H1 (cell line): ENCODE measurements around the gene NR5A1. TPM values are rescaled to one million over a fixed set of nuclear protein-coding genes. Genes with fewer than 3 reads are reported as not detected.

ENCODE experiments used
- CTCF ChIA-PET: fragments of 300-600 bp; sonication (Branson Sonifier 250); formaldehyde crosslinking; loops from one replicate; lab custom pipeline; 2021; ENCODE audit not compliant: partially characterized antibody; lab: Charles Lee
- POLR2A ChIA-PET: fragments of 300-600 bp; sonication (Branson Sonifier 250); formaldehyde crosslinking; loops from one replicate; lab custom pipeline; 2021; ENCODE audit warnings: inconsistent platforms; ENCODE audit not compliant: partially characterized antibody; lab: Charles Lee
- DNase-seq, 2 experiments: peaks; one replicate each; pipeline versions ENCODE4 v3.0.0 to v3.0.0-alpha.2; 2010 to 2022; ENCODE audit warnings: low spot score in 2 of 2, low read depth in 1 of 2, mixed read lengths in 1 of 2
- FAIRE-seq: peaks from 2 replicates; lab custom pipeline; 2011; peaks lifted over from hg19 to GRCh38; lab: Jason Lieb, UNC
- H2AFZ ChIP-seq: 2 replicates; pipeline ENCODE4 v1.8.1; 2012; ENCODE audit warnings: low read length, inconsistent platforms
- H2AK5ac ChIP-seq: 2 replicates; pipeline ENCODE4 v1.6.1; 2013; ENCODE audit warnings: low read depth, low read length
- H2BK120ac ChIP-seq: replicated peaks from 2 replicates; pipeline ENCODE3; 2013; ENCODE audit warnings: low read depth, low read length, inconsistent platforms
- H2BK12ac ChIP-seq: 2 replicates; pipeline ENCODE4 v1.6.1; 2013; ENCODE audit warnings: low read depth, low read length
- H2BK15ac ChIP-seq: 2 replicates; pipeline ENCODE4 v1.6.1; 2013; ENCODE audit warnings: low read length
- H2BK20ac ChIP-seq: 2 replicates; pipeline ENCODE4 v1.6.1; 2013; ENCODE audit warnings: low read length
- H2BK5ac ChIP-seq: 2 replicates; pipeline ENCODE4 v1.6.1; 2013; ENCODE audit warnings: low read depth, low read length
- H3K14ac ChIP-seq: 2 replicates; pipeline ENCODE4 v1.6.1; 2013; ENCODE audit warnings: inconsistent platforms; ENCODE audit not compliant: insufficient read length
- H3K18ac ChIP-seq: 2 replicates; pipeline ENCODE4 v1.6.1; 2013; ENCODE audit warnings: low read length; ENCODE audit errors: extremely low read depth
- H3K23ac ChIP-seq: 2 replicates; pipeline ENCODE4 v1.6.1; 2013; ENCODE audit warnings: inconsistent platforms; ENCODE audit not compliant: insufficient read length
- H3K23me2 ChIP-seq: 2 replicates; pipeline ENCODE4 v1.6.1; 2013; ENCODE audit warnings: low read depth, low read length
- H3K27ac ChIP-seq: 2 replicates; pipeline ENCODE4 v1.6.1; 2011; ENCODE audit warnings: low read depth, low read length, inconsistent platforms
- H3K27me3 ChIP-seq, 4 experiments: replicated peaks in 1 of 4; 1 replicate in 1 of 4; 2 replicates in 3 of 4; pipeline versions ENCODE4 v1.6.1 to v1.8.1; 2011 to 2013; ENCODE audit warnings: low read length in 3 of 4, mild to moderate bottlenecking in 3 of 4, inconsistent platforms in 2 of 4, mixed read lengths in 2 of 4, moderate library complexity in 1 of 4; ENCODE audit not compliant: control insufficient read depth in 3 of 4, insufficient read depth in 3 of 4; ENCODE audit errors: extremely low read depth in 1 of 4
- H3K36me3 ChIP-seq, 4 experiments: 2 replicates each; pipeline versions ENCODE4 v1.6.1 to v1.8.1; 2011 to 2013; ENCODE audit warnings: mild to moderate bottlenecking in 4 of 4, low read length in 3 of 4, moderate library complexity in 2 of 4, control low read depth in 1 of 4, inconsistent platforms in 1 of 4; ENCODE audit not compliant: insufficient read depth in 4 of 4, control insufficient read depth in 2 of 4
- H3K4ac ChIP-seq: replicated peaks from 2 replicates; pipeline ENCODE3; 2013; ENCODE audit warnings: low read length, low read depth, mixed read lengths, inconsistent platforms; ENCODE audit not compliant: insufficient read length
- H3K4me1 ChIP-seq, 4 experiments: replicated peaks in 1 of 4; 1 replicate in 1 of 4; 2 replicates in 3 of 4; pipeline versions ENCODE4 v1.6.1 to v1.8.1; 2011 to 2013; ENCODE audit warnings: low read length in 3 of 4, inconsistent platforms in 2 of 4, mixed read lengths in 1 of 4; ENCODE audit not compliant: insufficient read depth in 4 of 4, control insufficient read depth in 3 of 4
- H3K4me2 ChIP-seq, 2 experiments: 2 replicates each; pipeline versions ENCODE4 v1.6.1 to v1.8.1; 2011 to 2013; ENCODE audit warnings: low read depth in 2 of 2, low read length in 2 of 2, control low read depth in 1 of 2, inconsistent platforms in 1 of 2, mild to moderate bottlenecking in 1 of 2; ENCODE audit not compliant: insufficient read depth in 1 of 2
- H3K4me3 ChIP-seq, 4 experiments: fragments of 200-600, 300-600 bp in 1 of 4; sonication (generic), shearing (Covaris generic), sonication (Bioruptor Twin) in 1 of 4; 2 replicates each; pipeline versions ENCODE4 v1.5.1 to v1.8.1; 2011 to 2016; ENCODE audit warnings: low read length in 4 of 4, low read depth in 3 of 4, control low read depth in 2 of 4, inconsistent platforms in 2 of 4, mild to moderate bottlenecking in 2 of 4, mixed read lengths in 1 of 4, moderate library complexity in 1 of 4; ENCODE audit not compliant: insufficient read depth in 2 of 4; ENCODE audit errors: extremely low read depth in 1 of 4
- H3K56ac ChIP-seq: replicated peaks from 2 replicates; pipeline ENCODE3; 2013; ENCODE audit warnings: low read depth, mild to moderate bottlenecking, mixed read lengths, low read length, inconsistent platforms; ENCODE audit not compliant: insufficient read length
- H3K79me1 ChIP-seq: 2 replicates; pipeline ENCODE4 v1.6.1; 2013; ENCODE audit warnings: low read depth, low read length, control low read depth
- H3K79me2 ChIP-seq, 2 experiments: 2 replicates each; pipeline versions ENCODE4 v1.6.1 to v1.8.1; 2012 to 2013; ENCODE audit warnings: low read length in 2 of 2, mild to moderate bottlenecking in 2 of 2, inconsistent platforms in 1 of 2; ENCODE audit not compliant: insufficient read depth in 2 of 2, control insufficient read depth in 1 of 2
- H3K9ac ChIP-seq, 4 experiments: replicated peaks in 1 of 4; 1 replicate in 1 of 4; 2 replicates in 3 of 4; pipeline versions ENCODE4 v1.6.1 to v1.8.1; 2011 to 2013; ENCODE audit warnings: low read depth in 3 of 4, low read length in 3 of 4, control low read depth in 2 of 4, mild to moderate bottlenecking in 2 of 4, moderate library complexity in 2 of 4, inconsistent platforms in 1 of 4; ENCODE audit errors: extremely low read depth in 1 of 4
- H3K9me3 ChIP-seq, 2 experiments: 2 replicates each; pipeline versions ENCODE4 v1.6.1 to v1.8.1; 2012 to 2013; ENCODE audit warnings: mild to moderate bottlenecking in 2 of 2, moderate library complexity in 2 of 2, control low read depth in 1 of 2, inconsistent platforms in 1 of 2, low read depth in 1 of 2, low read length in 1 of 2, mixed read lengths in 1 of 2; ENCODE audit not compliant: insufficient read depth in 2 of 2
- H4K20me1 ChIP-seq, 2 experiments: replicated peaks in 1 of 2; 2 replicates each; pipeline versions ENCODE3 to v1.8.1; 2011 to 2013; ENCODE audit warnings: inconsistent platforms in 2 of 2, low read length in 2 of 2, mild to moderate bottlenecking in 1 of 2; ENCODE audit not compliant: insufficient read depth in 2 of 2, control insufficient read depth in 1 of 2
- H4K5ac ChIP-seq: 2 replicates; pipeline ENCODE4 v1.6.1; 2013; ENCODE audit warnings: low read length, low read depth, mixed read lengths, inconsistent platforms; ENCODE audit not compliant: insufficient read length
- H4K8ac ChIP-seq: 2 replicates; pipeline ENCODE4 v1.8.0; 2013; ENCODE audit warnings: mild to moderate bottlenecking, moderate library complexity, low read length, inconsistent platforms; ENCODE audit not compliant: insufficient read depth; ENCODE audit errors: extremely low read depth
- H4K91ac ChIP-seq: replicated peaks from 2 replicates; pipeline ENCODE3; 2013; ENCODE audit warnings: low read length, mixed read lengths, inconsistent platforms; ENCODE audit not compliant: insufficient read length
- ASH2L ChIP-seq: fragments of 200-600, 300-600 bp; sonication (generic); IDR thresholded peaks from one replicate; pipeline ENCODE4 v1.7.1; 2017; ENCODE audit warnings: low read length
- CREB1 ChIP-seq: IDR thresholded peaks from 2 replicates; pipeline ENCODE4 v1.6.1; 2012; ENCODE audit warnings: inconsistent platforms
- CTBP2 ChIP-seq: IDR thresholded peaks from 2 replicates; pipeline ENCODE4 v1.7.0; 2011; ENCODE audit warnings: borderline replicate concordance, mild to moderate bottlenecking, moderate library complexity, mixed read lengths, low read length; ENCODE audit not compliant: insufficient read depth, insufficient read length
- EZH2 ChIP-seq: fragments of 200-600 bp; sonication (generic); IDR thresholded peaks from 2 replicates; pipeline ENCODE4 v1.7.1; 2012; ENCODE audit warnings: low read depth, mild to moderate bottlenecking, moderate library complexity, low read length, inconsistent platforms; ENCODE audit not compliant: severe bottlenecking
- GABPA ChIP-seq: IDR thresholded peaks from 2 replicates; pipeline ENCODE4 v1.6.1; 2011; ENCODE audit warnings: mild to moderate bottlenecking, low read length, moderate library complexity, borderline replicate concordance; ENCODE audit not compliant: insufficient read depth
- KDM4A ChIP-seq: IDR thresholded peaks from one replicate; pipeline ENCODE4 v1.7.1; 2012; ENCODE audit warnings: low read depth, mild to moderate bottlenecking, moderate library complexity, low read length, inconsistent platforms; ENCODE audit not compliant: severe bottlenecking
- KDM5A ChIP-seq: fragments of 200-600 bp; IDR thresholded peaks from 2 replicates; pipeline ENCODE4 v1.7.1; 2012; ENCODE audit warnings: mild to moderate bottlenecking, low read length, inconsistent platforms, mixed read lengths
- RFX5 ChIP-seq: IDR thresholded peaks from 2 replicates; pipeline ENCODE4 v1.6.1; 2011; ENCODE audit warnings: low read depth, low read length, improper control_type of control experiment, borderline replicate concordance
- SIRT6 ChIP-seq: IDR thresholded peaks from one replicate; pipeline ENCODE4 v1.7.1; 2012; ENCODE audit warnings: low read length, inconsistent platforms
- SP4 ChIP-seq: IDR thresholded peaks from 2 replicates; pipeline ENCODE4 v1.6.1; 2012; ENCODE audit warnings: low read length, inconsistent platforms
- TEAD4 ChIP-seq: IDR thresholded peaks from 2 replicates; pipeline ENCODE4 v1.6.1; 2012; ENCODE audit warnings: low read depth, low read length, inconsistent platforms, mixed read lengths
- WGBS, 2 experiments: shearing (Covaris generic) in 1 of 2; methylation state at CpG; one replicate each; pipeline versions ENCODE4 v1.1.6 to v1.1.7; 2013 to 2015; ENCODE audit warnings: low lambda C conversion rate in 2 of 2, mixed read lengths in 2 of 2, inconsistent platforms in 1 of 2, low coverage in 1 of 2, missing lambda C conversion rate in 1 of 2; ENCODE audit not compliant: insufficient replicate concordance in 2 of 2, insufficient coverage in 1 of 2, insufficient read length in 1 of 2; ENCODE audit errors: extremely low coverage in 1 of 2, missing lambda C conversion rate in 1 of 2; 5-methylcytosine and 5-hydroxymethylcytosine counted together
- polyA plus RNA-seq, 7 experiments: library from polyadenylated mRNA; depleted of rRNA in 3 of 7; stranded (reverse) in 5 of 7; unstranded in 2 of 7; fragments of >200 nt in 5 of 7; fragments of 200-250 nt in 2 of 7; gene quantifications; 1 replicate in 5 of 7; 2 replicates in 1 of 7; 4 replicates in 1 of 7; pipeline versions ENCODE4 v1.2.1 to v1.2.3, GENCODE V29; 2011 to 2013; ENCODE audit warnings: missing spikeins in 2 of 7, mixed read lengths in 2 of 7
- total RNA-seq: library from RNA; stranded (reverse); fragmentation: NEBNext Ultra II Directional; extraction: Animal tissue kit (Norgen Biotek cat#: 25700); gene quantifications from 2 replicates; pipeline ENCODE4 v1.2.1, GENCODE V29; 2021
- TF ChIP-seq, protein P1 (sequence below): IDR thresholded peaks from 2 replicates; pipeline ENCODE4 v1.6.1; 2012; ENCODE audit warnings: inconsistent platforms

NR5A1 gene
- total and polyA plus RNA-seq, 2 of the 8 experiments (the other 6 are each of a cell fraction or from before 2014, with no cell fraction given), result 0.29 to 0.58 TPM

DNA sequence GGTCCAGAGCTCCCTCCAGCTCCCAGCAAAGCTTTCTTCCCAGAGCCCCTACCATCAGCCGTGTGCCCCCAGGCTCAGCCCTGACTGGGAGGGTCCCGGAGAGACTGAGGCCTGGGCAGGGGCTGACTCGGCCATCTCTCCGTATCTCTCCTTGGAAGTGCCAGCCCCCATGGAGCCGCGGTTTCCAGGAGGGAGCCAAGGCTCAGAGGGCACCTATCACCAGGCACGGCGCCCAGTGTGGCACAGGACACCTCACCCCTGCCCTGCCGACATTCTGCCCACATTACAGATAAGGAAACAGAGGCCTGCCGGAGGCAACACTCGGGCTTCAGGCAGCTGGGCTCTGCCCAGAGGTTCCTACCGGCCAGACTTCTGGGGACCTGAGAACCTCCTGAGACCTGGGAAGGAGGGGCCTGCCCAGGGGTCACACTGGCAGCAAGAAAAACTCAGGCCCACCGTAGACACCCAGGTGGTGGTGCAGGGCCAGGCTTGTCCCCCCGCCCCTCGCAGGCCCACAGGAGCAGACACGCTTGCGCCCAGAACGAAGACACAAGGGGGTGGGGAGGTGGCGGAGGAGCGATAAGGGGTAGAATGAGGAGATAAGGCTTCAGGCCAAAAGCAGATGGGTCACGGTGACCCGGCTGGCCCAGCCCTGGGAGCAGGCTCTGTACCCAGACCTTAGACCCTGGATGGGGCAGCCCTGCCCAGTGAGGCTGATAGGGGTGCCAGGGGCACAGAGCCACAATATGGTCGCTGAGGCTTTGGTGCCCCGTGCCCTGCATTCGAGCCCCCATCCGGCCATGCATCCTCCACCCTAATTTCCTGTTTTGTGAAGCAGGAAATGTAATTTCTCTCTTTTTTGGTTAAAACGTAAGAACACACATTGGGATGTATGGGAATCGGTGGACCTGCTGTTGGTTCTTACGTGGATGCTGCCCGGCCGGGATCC is 11.8 kb downstream of the NR5A1 start:
- Histone ChIP-seq H3K14ac (no peak overlapping the region), H2BK20ac (no peak overlapping the region), H3K23ac (no peak overlapping the region), H3K56ac (no peak overlapping the region), H3K18ac (no peak overlapping the region; the same call in 1 of the 2 replicates), H3K4me1 (no peaks in the 10 kb centered on the region; a peak in 2 of 7 replicates), H3K23me2 (no peaks in the 10 kb centered on the region), H2AK5ac (no peak overlapping the region), H3K9me3 (no peaks in the 10 kb centered on the region), H4K5ac (no peak overlapping the region), H3K79me1 (no peaks in the 10 kb centered on the region), H4K91ac (no peak overlapping the region), H2BK5ac (no peak overlapping the region), H3K27ac (no peak overlapping the region), H4K20me1 (peaks cover 0 to 2% of the 10 kb centered on the region in 2 experiments), H2BK15ac (no peak overlapping the region), H3K9ac (no peak overlapping the region), H2BK120ac (no peak overlapping the region), H3K4me2 (no peak overlapping the region), H3K4me3 (no peak overlapping the region), H3K79me2 (no peaks in the 10 kb centered on the region), H2BK12ac (no peak overlapping the region), H3K36me3 (no peaks in the 10 kb centered on the region), H4K8ac (no peak overlapping the region), H3K4ac (no peak overlapping the region), H3K27me3 (no peaks in the 10 kb centered on the region; a peak in 4 of 7 replicates), H2AFZ (no peak overlapping the region)
- 93% methylated on average over 31 of the region's 31 CpGs; no CpG with 5 or more reads in 1 of the 2 experiments for WGBS, 2 experiments
- DNase-seq (no peak), FAIRE-seq (no peak)
- POLR2A ChIA-PET, result no interaction called here
- CTCF ChIA-PET, result interaction anchor here (0.9 to 2.3 kb wide), 7 partner anchors 10 to 216 kb away, joined by 3 to 9 read pairs (median 6); no protein-coding TSS in a partner anchor
- TF ChIP-seq KDM5A, result no peak
- TF ChIP-seq ASH2L, result no peak
- no peak for TF ChIP-seq EZH2
- TF ChIP-seq CTBP2, result no peak
- TF ChIP-seq KDM4A, result no peak
- no peak for TF ChIP-seq TEAD4
- TF ChIP-seq, protein P1, sequence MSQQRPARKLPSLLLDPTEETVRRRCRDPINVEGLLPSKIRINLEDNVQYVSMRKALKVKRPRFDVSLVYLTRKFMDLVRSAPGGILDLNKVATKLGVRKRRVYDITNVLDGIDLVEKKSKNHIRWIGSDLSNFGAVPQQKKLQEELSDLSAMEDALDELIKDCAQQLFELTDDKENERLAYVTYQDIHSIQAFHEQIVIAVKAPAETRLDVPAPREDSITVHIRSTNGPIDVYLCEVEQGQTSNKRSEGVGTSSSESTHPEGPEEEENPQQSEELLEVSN, result no peak
- TF ChIP-seq CREB1, result no peak
- no peak for TF ChIP-seq SP4
- no peak for TF ChIP-seq GABPA
- no peak for TF ChIP-seq RFX5
- no peak for TF ChIP-seq SIRT6
